Muscle of arm (tissue), 12 donors: ENCODE measurements around the gene GAMT. TPM values are rescaled to one million over a fixed set of nuclear protein-coding genes. Genes with fewer than 3 reads are reported as not detected.

ENCODE experiments used
- DNase-seq: peaks from one replicate; pipeline ENCODE4 v3.0.0-alpha.2; 2013
- polyA plus RNA-seq, 12 donors: library from polyadenylated mRNA; unstranded; fragments of 120-200 nt; gene quantifications; one replicate each; pipeline ENCODE4 v1.2.1, GENCODE V29; 2013; ENCODE audit not compliant: insufficient read length in 12 of 12

Gene GAMT
- polyA plus RNA-seq, 12 donors: 83.4 to 279 (median 178) TPM; not detected in 1

DNA sequence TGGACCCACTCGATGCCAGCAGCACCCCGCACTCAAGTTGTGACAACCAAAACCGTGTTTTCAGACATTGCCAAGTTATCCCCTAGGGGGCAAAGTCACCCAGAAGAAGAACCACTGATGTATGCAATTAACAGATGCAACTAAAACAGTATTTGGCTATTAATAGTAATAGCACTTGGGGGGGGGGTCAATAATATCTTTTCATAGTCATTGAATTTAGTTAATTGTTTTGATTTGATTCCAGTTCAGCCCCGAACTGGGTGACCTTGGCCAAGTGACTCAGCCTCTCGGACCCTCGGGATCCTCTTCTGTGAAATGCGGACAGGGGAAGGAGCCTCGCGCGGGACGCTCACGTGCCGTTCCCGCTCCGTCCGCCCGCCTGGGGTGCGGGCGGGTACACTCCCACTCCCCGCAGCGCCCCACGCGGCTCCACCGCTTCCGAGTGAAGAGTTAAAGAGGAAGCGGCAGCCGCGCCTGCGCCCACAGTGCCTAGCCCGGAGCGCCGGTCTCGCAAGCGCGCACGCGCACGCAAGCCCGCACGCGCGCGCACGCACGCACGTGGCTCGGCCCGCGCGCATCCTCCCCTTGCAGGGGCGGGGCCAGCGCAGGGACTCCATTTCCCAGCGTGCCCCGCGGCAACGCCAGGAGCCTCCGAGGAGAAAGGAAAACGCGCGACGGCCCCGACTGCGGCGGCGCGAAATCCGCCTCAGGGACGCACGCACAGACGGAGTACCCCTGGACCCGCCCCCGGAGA is 5.6 kb upstream of the GAMT start:
- peak; percentile 99 for DNase-seq

DNA sequence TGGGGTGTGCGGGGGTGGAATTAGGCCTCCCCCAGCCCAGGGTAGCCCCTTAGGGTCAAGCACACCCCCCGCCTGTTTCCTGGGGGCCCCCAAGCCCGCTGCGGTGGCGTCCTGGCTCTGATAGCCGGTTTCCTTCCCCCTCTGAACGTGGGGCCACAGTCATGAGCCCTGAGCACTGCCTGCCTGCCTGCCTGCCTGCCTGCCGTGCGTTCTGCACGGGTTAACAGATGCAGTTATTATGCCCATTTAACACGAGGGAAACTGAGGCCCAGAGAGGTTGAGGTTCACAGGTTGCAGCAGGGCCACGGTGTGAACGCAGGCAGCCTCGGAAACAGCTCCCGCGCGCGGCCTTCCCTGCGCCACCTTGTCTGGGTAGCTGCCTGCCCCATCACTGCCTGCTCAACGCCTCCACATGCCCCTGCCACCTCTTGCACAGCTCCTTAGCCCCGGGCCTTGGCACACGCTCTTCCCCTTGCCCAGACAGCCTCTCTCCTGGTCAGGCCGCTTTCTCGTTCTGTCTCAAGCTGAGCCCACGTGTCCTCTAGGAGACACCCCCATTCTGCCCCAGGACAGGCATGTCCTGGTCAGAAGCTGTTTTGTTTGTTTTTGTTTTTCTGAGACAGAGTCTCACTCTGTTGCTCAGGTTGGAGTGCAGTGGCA is 1.2 kb upstream of the GAMT start:
- DNase-seq: no peak

DNA sequence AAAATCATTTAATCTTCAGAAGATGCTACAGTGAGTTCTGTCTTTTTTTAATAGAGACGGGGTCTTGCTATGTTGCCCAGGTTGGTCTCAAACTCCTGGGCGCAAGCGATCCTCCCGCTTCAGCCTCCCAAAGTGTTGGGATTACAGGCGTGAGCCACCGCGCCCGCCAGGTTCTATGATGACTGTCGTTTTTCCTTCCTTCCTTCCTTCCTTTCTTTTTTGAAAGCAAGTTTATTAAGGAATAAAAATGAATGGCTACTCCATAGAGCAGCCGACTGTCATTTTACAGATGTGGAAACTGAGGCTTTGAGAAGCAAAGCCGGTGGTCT is 511 bp upstream of the GAMT start:
- no peak for DNase-seq

DNA sequence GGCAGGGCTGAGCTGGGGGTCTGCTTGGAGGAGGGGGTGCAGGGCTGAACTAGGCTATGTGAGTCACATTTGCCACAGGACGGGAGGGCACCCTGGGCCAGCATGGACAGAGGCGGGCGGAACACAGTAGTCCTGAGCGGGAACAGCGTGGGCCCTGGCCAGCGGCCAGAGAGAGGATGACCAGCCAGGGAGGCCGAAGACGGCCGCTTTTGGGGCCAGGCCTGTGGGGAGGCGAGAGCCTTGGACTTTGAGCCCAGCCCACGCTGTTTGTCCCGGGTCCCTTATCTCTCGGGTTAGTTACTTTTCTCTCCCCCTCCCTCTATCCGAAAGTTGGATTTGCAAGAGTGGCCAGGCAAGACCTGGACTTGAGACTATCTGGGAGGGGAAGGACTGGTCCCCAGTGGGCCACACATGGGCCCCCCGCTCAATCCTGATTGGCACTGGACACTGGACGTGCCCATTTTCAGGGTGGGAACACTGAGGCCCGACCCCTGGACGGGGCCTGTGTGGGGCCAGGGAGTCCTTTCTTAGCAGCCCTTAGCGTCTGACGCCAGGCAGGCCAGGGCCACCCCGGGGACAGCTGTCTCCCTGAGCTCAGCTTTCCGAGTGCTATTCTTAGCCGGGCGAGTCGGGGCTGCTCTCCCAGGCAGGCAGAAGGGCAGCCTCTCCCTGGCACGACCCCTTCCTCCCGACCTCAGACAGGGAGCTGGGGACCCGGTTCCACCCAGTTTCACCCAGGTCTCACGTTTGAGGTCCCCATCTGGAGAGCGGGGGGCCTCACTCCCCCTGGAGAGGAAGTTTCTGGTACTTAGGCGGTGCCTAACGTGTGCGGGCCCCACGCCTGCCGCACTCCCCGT is 833 bp downstream of the GAMT start:
- DNase-seq: no peak

DNA sequence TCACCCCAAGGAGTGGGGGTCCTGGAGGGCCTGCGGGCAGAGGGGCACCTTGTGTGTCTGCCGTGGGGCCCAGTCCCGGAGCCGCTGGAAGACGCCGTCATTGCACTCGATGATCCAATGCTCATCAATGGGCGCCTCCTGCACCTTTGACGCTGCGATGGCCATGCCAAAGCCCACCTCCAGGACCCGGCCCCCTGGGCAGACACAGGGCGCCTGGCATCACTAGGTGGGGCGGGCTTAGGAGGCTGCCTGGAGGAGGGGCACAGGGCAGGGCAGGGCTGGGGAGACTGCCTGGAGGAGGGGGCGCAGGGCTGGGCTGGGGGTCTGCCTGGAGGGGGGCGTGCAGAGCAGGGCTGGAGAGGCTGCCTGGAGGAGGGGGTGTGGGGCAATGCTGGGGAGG is 1.6 kb downstream of the GAMT start:
- DNase-seq: no peak

DNA sequence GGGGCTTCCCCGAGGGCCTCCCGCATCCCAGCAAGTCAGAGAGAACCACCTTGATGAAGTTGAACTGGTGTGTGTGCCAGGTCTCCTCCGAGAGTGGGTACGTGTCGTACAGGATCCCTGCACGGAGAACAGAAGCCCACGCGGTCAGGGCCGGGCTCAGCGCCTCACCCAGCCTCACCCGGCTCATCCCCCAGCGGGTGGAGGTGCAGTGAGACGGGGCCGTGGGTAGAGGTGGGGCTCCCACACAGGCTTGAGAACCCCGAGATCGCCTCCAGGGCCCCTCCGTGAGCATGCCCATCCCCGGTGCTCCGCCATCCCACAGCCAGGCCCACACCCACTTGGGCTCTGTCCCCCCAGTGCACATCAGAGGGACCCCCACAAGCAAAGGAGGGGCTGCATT is 2.3 kb downstream of the GAMT start:
- no peak for DNase-seq

DNA sequence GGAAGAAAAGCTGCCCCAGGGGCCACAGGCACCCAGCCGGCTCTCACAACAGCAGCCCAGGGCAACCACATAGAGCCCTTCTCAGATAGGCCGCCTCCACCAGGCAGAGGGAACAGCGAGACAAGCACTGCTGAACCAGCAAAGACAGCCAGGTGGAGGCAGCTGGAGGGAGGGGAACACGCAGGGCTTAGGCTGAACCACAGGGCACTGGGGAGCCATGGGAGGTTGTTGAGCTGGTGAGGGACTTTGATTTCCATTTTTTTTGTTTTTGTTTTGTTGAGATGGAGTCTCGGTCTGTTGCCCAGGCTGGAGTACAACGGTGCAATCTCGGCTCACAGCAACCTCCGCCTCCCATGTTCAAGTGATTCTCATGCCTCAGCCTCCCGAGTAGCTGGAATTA is 3.5 kb downstream of the GAMT start:
- no peak for DNase-seq

DNA sequence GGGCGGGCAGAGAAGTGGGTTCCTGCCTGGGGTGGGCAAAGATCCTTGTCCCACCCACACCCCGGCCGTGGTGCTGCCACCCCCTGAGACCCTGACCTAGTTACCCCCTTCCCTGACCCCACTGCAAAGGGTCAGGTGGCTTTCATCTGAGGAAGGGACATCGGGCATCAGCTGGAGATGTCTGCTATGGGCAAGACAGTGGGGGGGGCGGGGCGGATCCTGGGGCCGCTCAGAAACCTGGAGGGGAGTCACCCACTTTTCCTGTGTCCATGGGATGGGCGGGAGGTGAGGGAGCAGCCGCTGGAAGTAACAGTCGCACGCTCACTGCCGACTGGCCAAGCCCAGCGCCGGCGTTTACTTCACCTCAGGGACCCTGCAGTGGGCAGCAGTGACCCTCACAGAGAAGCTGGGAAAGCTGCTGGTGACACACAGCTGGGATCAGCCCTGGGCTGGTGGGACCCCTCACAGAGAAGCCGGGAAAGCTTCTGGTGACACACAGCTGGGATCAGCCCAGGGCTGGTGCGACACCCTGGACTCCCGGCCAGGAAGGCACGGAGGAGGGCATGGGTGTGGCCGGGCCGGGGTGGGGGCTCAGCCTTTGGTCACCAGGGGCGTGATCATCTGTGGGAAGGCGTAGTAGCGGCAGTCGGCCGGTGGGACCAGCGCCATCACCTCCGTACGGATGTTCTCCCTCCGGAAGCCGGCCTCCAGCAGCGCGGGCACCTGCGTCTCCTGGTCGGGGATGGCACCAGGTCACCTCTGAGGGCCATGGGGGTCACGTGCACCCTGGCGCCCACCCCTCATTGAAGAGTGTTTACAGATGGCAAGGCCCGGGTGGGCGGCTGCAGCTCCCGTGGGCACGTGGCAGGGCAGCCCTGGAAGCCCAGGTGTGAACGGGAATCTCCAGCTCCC is 4.3 kb downstream of the GAMT start:
- no peak for DNase-seq

DNA sequence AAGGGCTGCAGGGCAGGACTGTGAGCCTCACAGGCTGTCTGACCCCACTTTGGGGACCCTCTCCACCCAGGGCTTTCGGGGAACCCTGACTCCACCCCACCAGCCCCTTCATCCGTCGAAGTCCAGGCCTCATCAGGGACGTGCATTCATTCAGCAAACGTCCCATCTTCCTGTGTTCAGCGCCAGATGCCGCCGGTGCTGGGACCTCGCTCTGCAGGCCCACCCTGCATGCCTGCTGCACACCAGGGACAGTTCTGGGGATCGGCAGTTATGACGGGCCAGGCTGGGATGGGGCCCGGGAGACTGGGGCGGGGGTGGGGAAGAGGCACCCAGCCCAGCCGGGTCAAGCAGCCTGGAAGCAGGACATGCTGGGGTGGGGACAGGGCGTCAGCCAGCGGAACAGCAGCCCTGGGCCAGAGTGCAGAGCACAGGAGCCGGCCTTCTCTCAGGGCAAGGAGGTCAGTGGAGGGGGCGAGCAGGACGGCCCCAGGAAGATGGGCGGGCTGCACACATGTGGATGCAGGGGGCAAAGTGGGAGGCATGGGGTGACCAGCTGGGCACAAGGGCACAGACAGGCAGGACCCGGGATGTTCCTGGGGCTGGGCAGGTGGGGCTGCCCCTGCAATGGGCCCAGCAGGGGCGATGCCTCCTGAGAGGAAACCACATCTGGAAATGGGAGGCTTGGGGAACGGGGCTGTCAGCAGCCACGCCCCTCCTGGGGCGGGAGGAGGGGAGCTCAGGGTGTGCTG is 5.1 kb downstream of the GAMT start:
- no peak for DNase-seq

DNA sequence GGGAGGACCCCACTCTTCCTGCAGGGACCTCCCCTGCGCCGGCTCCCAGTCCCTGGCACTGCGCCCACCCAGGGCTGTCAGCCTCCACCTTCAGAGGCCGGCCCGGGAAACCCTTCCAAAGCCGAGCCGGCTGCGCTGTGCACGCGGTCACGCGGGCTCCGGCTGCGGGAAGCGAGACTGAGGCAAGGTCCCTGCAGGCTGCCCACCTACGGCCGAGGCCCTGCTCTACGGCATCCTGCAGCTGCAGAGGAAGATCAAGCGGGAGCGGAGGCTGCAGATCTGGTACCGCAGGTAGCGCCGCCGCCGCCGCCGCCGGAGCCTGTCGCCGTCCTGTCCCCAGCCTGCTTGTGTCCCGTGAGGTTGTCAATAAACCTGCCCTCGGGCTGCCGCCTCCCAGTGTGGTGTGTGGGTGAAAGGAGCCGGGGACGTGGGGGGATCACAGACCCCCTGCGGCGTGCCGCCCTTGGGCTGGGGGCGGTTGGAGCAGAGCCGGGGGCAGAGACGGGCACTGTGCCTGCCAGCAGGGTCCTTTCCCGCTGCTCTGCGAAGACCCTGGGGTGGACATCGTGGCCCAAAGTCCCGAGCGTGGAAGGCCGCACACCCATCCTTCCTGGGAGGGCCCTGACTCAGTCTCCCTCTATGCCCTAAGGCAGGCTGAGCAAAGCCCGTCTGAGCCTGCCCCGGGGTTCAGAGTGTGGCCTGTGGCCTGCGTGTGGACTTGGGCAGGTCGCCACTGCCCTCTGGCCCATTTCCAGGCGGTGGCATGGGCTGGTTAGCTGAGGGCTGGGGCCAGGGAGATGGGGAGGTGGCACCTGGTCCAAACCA is 5.9 kb downstream of the GAMT start:
- DNase-seq: no peak

DNA sequence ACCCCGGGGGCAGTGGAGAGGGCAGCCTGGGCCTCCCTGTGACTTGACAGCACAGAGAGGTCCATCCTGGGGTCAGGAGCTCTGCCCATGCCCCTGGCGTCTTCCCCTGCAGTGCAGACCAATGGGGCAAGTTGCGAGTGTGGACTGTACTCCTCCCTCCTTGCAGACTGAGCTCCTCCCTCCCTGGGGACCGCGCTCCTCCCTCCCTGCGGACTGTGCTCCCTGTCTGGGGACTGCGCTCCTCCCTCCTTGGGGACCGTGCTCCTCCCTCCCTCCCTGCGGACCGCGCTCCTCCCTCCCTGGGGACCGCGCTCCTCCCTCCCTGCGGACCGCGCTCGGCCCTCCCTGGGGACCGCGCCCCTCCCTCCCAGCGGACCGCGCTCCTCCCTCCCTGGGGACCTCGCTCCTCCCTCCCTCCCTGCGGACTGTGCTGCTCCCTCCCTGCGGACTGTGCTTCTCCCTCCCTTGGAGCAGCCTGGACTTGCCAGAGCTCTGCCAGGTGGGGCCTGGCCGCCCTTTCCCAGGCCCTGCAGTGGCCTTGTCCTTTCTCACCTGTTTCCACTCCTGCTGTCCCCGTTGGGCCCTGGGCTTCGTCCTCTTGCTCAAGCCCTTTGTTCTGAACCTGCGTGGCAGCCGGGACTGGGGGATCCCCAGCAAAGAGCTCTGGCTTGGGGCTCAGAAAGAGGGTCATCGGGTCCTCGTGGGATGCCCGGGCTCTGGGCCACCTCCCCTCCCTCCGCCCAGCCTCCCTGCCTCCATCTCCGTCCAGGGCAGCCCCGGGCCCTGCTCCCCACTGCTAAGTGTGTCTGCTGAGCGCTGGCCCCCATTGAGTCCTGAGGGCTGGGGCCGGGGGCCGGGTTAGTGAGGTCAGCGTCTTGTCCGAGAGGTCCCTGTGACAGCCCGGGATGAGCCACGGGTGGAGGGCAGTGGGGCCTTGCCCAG is 6.8 kb downstream of the GAMT start:
- DNase-seq: no peak

DNA sequence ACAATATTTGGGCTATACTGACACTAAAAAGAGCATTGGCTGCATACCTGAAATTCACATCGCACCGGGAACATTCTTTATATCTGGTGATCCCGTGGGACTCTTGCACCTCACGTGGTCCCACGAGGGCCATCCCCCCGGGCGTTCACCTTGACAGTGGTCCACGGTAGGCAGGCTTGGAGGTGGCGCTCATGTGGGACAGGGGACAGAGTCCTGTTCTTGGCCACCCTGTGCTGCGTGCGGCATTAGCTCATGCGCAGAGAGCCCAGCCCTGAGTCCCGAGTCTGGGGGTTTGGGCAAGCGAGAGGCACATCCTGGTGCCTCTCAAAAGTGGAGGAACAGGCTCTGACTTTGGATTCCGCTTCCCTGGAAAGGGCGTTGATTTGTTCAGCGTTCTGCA is 7.5 kb downstream of the GAMT start:
- no peak for DNase-seq

DNA sequence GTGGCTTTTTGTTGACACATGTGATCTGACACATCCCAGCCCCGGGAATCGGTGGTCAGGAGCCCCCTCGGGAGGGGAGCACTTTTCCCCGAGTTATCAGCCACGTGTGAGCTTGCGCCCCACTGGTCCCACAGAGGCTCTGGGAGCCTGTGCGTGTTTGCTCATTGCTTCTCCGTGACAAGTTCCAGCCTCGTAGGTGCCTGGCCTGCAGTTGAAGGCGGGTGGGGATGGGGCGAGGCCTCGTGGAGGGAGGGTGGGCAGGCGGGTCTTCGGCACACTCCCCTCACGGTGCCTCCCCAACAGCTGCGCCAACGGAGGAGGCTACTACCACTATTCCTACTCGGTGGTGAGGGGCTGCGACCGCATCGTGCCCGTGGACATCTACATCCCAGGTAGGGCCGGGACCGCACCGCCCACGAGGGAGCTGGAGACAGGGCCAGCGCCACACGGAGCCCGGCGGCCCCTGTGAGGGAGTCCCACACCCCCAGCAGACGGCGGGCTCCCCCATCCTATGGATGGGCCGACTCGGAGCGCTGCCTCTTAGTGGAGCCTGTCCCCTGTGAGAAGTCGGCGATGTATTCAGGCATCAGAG is 8.3 kb downstream of the GAMT start:
- DNase-seq: no peak

DNA sequence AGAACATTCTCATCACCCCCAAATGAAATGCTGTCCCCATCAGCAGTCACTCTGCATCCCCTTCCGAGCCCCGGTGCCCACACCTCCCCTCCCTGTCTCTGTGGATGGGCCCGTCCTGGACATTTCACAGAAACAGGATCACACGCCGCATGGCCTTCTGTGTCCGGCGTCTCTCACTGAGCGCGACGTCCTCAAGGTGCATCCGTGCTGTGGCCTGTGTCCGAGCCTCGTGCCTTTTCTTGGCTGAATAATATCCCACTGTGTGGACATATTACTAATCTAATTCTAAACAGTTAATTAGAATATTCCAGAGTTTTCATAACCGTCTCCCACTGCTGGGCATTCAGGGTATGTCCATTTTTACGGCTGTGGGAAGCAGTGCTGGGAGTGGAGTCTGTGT is 8.9 kb downstream of the GAMT start:
- DNase-seq: no peak

DNA sequence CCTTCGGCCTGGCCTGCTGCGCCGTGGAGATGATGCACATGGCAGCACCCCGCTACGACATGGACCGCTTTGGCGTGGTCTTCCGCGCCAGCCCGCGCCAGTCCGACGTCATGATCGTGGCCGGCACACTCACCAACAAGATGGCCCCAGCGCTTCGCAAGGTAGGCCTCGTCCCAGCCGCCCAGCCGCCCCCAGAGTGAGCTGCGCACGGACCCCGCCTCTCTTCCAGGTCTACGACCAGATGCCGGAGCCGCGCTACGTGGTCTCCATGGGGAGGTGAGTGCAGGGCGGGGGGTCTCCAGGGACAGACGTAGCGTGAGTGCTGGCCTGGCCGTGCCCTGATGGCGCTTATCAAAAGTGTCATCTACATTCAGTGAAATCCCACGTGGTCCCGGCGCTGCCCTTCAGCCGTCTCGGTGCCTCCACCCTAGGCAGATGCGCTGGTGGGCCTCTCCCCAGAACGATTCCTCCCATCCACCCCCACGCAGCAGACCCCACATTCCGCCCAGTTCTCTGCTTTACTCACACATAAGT is 10.4 kb downstream of the GAMT start:
- DNase-seq: no peak

DNA sequence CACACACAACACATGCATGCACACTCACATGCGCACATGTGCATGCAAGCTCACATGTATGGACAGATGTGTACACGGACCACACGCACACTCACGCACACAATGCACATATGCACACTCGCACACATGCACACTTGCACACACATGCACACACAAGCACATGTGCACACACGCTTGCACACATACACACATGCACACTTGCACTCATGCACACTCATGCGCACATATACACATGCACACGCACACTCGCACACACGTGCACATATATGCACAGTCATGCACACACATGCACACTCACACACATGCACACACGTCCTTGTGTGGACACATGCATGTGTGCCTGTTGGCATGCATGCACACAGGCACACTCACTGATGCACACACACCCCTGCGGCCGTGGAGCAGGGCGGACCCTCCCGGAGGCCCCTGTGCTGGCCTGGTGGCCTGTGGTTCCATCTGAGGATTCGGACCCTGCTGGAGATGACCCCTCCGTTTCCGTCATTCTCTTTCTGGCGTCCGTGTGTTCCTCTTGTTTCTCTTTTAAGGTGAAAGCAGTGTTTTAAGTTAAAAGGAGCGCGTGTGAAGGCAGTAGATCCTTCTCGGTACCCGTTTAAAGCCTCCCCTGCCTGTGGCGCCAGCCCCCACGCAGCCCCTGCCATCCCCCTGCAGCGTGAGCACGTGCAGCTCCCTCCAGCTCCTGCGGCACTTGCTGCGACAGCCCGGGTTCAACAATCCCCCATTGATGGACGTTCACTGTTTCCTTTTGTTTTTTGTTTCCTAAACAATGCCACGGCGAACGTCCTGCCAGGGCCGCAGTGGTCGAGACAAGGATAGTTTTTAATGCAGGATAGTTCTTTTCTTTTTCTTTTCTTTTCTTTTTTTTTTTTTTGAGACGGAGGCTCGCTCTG is 12.1 kb downstream of the GAMT start:
- DNase-seq: no peak

DNA sequence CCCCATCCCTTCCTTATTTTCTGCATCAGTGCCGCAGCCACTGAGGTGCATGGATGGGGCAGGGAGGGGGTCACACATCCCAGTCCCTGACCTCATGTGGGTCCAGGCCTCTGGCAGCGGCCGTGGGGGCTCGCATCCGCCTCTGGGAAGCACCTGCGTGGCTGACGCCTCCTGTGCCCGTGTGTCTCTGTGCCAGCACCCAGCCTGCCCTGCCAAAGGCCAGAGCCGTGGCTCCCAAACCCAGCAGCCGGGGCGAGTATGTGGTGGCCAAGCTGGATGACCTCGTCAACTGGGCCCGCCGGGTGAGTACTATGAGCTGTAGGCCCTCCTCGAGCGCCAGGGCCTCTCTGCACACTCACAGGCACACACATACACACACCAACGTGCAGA is 12.7 kb downstream of the GAMT start:
- DNase-seq: no peak
